ENCODE data around the gene TBC1D9B.

DNA sequence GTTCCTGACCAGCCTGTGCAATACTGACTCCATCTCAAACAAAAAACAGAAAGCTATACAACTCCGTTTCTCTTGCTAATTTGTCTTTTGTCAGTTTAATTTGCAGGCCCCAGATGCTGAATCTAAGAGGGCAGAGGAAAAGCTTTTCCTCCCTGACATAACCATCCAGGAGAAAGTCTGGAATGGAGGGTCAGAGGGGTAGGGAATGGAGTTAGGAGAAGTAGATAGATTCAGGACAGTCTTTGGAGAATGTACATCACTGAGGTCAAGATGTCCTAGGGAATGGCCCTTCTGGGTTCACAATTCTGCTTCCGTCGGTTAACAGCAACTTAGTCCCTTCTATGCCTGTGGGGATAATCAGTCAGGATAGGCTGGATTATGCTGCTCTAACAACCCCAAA lies 93.6 kb downstream of the TBC1D9B start:
- no peak for TF ChIP-seq EP300 (IDR thresholded peaks at IDR 0.05)
- TF ChIP-seq, protein P1, sequence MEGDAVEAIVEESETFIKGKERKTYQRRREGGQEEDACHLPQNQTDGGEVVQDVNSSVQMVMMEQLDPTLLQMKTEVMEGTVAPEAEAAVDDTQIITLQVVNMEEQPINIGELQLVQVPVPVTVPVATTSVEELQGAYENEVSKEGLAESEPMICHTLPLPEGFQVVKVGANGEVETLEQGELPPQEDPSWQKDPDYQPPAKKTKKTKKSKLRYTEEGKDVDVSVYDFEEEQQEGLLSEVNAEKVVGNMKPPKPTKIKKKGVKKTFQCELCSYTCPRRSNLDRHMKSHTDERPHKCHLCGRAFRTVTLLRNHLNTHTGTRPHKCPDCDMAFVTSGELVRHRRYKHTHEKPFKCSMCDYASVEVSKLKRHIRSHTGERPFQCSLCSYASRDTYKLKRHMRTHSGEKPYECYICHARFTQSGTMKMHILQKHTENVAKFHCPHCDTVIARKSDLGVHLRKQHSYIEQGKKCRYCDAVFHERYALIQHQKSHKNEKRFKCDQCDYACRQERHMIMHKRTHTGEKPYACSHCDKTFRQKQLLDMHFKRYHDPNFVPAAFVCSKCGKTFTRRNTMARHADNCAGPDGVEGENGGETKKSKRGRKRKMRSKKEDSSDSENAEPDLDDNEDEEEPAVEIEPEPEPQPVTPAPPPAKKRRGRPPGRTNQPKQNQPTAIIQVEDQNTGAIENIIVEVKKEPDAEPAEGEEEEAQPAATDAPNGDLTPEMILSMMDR (IDR thresholded peaks at IDR 0.05), result no peak

Data from gastroesophageal sphincter (tissue), 3 donors.